Cerebellar cortex (tissue), 1 donor: ENCODE results near the gene BABAM2.
"Not testable (repeated sequence)": the region's sequence is repeated elsewhere in the genome, so short reads cannot be mapped to it uniquely, and the experiment has no call there.

Experiments used
- DNase-seq: peaks from one replicate; pipeline ENCODE4 v3.0.0-alpha.2; 2015; ENCODE audit warnings: low spot score

The BABAM2 gene

DNA sequence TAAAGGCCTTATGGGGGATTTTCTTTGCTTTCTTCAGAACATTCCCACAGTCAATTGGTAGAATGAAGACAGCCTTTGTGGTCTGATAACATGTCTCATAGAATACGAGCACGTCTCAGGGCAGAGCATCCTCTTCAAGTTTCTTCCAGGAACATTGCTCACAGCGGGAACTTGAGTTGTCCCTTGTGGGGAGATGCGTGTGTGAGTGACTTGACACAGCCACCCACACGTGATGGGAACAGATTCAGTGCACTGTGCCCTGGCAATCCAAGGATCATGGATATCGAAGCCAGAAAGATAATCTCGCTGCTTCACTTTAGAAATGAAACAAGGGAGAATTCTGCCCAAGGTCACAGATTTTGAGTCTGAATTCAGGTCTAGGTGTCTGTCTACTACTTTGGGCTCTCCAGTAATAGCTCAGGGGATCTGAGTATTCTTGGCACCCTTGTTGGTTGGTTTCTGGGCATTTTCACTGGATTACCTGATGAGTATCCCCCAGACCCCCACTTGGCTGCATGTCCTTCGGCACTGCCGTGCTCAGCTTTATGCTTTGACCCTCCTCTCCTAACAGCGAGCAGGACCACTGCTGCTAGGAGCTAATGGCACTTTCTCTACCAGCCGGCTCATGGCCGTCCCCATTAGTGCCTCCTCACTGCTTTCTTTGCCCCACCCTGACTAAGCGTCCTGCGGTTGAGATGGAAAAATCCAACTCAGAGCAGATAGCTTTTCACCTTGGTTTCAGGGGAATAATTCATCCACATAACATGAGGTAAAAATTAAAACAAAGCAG, 426.2 kb downstream of the BABAM2 start:
- DNase-seq: no peak

DNA sequence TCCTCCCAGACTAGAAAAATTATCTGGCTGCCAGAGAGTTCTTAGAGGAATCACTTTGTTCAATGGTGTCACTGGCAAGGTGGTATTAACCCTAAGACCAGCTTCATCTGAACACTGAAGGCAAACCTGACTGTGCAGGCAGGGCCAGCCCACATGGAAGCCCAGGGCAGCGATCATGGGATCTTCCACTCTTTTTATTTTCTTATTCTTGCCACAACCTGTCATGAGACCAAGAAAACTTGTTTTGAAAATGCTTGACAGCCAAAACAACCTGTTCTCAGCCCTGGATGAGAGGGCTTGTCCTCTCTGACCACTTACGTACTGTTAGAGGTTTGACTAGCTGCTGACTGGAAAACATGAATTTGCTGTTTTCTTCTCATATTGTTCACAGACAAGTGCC, 426.9 kb downstream of the BABAM2 start:
- no peak for DNase-seq

DNA sequence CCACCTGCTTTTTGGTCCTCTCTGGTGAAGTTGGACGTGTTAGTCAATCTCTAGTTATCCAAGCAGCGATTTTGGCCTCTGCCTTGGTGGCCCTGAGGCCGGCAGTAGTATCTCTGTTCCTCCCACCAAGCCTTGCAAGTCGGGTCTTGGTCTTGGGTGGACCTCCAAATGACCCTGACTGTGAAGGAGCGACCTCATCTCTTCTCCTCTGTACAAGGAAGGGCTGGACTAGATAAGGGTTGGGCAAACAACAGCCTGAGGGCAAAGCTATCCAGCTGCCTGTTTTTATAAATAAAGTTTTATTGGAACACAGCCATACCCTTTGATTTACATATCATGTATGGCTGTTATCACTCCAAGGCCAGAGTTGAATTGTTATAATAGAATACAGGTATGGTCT, 427.5 kb downstream of the BABAM2 start:
- DNase-seq: no peak

DNA sequence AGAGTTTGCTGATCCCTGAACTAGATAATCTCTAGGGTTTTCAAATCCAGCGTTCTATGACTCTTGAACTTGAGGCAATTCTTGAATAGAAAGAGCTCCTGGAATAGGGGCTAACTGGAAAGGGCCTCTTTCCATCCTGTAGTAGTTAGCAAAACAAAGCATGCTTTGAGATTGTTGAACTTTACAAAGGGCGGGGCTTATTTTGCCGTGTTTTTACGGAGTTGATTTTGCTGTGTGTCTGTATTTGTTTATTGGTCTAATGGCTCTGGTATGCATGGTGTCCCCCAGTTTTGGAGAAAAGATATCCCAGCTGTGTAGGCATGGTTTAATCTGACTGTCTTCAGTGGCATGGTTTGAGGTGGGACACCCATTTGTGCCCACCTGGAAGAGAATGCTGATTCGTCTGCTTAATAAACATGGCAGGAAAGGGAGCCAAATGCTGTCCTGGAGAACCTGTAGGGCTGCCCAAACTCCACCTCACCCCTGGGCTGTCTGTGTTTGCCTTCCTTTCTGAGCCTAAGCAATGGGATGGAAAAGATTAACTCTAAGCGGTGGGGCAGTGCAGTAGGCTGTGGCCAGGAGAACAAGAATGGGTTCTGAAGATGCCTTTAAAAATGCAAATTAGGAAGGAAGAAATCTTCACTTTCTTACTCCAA, 428.1 kb downstream of the BABAM2 start:
- DNase-seq: no peak

DNA sequence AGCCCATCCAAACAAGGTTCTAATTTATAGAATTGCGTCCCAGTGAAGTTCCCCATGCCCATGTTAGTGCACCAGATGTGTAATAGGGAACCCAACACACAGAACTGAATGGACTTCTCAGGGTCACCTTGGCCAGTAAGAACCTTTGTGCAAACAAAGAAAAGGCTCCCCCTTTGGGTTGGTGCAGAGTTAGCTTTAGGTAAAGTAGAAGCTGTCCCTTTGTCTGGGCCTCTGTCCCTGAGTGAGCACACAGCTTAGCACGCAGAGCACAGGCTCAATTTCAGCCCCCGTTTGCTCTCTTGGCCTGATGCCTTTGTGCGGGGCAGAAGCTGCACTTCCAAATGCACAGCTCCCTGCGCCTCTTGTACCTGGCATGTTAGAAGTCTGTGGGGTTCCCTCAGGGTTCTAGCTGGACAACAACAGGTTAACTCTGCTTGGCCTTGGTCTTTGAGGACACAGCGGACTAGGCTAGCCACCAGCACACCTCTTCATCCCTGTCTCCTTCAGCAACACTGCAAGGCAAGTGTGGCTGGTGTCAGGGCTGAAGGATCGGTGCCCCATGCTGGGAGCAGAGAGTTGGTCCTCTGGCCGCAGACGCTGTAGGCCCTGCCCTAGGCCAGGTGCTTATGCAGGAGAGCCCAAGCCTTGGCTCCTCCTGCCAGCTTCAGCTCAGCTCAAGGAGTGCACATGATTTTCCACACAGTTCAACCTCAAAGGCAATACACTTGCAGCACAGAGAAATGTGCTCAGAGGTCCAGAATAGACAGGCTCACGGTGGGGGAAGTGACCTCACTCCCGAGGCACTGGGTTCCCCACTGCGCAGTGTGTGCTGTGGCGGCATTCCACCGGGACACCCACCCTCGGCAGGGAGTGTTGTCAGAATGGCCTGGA, 428.8 kb downstream of the BABAM2 start:
- no peak for DNase-seq

DNA sequence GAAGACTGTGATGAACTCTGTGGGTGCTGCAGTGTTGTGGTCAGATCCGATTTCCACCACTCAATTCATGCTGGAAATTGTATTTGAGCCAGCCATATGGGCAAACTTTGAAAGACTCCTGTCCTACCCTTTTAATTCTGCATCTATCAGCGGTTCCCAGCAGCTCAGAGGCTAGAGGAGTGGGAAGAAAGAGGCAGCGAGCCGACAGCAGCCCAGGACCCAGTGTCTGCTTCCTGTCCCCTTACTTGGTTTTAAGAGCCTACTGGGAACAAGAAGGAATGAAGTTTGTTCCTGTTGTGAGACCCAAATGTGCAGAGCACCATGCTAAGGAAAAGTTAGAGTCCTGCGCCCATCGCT, 429.5 kb downstream of the BABAM2 start:
- no peak for DNase-seq

DNA sequence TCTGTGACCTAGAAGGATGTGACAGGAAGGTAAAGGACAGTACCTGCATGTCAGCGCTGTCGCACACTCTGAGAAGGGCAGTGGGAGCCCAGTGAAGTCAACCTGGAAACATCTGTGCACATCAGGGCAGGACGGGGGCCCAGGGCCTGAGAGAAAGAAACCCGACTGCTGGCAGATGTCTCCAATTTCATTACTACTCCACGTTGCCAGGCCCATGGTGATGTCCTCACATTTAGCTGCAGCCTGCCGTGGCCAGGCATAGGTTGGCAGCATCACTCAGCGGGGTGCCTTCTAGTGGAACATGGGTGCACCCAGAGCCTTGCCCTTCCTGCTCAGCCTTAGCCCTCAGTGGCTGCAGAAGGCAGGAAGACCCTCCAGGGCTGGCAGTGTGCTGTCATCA, 429.8 kb downstream of the BABAM2 start:
- DNase-seq: no peak

DNA sequence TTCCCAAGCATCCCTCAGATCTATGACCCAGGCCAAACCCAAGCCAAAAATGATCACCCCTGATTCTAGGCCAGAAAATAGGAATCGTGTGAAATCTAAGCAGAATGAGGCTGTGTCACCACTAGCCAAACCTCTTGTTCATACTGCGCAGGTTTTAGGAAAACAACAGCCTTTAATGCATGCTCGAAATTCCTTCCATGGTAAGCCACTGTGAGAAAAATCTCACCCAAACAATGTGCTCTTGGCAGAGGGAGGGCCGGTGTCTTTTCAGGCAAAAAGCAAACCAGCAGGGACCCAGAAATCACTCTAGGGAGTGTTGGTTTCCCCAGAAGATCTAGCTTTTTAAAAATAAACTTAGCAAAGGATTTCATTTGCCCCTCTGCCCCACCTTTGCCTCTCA, 430.9 kb downstream of the BABAM2 start:
- no peak for DNase-seq

DNA sequence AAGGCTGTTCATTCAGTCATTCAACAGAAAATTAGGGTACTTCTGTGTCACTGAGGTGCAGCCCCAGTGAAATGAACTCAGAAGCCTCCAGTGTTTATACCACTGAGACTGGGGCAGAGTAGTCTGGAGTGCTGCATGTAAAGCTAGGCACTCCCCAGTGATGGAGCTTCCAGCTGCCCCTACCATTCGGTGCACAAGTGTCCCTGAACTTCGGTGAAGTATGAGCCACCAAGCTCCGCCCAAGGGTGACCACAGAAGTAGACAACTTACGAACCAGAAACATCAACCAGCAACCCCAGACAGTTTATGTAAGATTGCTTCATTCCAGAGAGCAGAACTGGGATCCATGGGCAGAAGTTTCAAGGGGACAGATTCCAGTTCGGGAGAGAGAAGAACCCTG, 431.5 kb downstream of the BABAM2 start:
- no peak for DNase-seq

DNA sequence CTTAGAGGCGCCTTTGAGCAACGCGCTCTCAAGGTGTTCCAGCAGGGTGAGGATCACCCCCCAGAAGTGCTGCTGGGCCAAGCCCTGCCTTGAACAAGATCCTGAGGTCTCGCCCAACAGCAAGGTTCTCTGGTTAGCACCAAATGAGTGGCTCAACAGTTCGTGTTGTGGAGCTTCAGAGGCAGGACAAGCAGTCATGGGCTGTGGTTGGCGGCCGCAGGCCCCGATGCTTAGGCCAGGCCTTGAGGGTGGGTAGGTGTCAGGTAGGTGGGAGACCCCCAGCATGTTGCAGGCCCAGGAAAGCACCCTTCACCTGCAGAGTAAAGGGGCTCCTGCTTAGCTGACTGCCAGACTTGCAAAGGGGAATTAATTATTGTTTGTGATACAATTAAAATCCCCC, 431.9 kb downstream of the BABAM2 start:
- DNase-seq: no peak

DNA sequence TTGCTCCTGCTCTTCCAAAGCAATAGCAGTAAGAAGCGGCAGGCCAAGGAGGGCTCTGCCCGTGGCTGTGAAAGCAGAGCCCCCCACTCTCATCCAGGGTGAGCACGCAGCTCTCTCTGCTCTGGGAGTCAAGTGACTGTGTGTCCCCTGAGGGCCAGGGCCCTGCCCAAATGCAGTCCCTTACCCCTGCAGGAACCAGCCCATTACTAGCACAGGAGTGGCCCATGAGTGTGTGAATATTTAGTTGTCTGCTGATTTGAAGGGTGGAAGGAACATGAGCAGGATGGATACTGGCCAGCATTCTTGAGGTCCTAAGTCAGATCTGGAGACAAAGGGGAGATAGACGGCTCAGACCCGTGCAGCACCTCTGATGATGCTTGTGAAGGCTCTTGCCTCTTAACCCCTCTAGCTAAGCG, 432.5 kb downstream of the BABAM2 start:
- no peak for DNase-seq

DNA sequence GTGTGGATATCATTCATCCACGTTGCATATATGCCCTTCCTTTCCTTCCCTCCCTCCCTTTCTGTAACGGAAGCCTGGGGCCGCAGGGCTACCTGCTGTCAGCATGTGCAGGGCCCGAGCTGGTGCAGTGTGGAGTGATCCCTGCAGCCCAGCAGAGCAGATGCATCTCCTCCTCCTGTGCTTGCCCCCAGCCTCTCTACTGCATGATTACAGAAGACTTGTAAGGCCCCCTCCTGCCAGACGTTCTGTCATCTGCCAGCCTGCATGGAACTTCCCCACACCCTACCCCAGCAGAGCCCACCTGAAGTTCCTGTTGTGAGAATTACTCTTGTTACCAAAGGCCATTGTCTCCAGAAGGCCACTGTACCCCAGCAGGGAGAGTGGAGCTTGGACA, 434.6 kb downstream of the BABAM2 start:
- DNase-seq: no peak

DNA sequence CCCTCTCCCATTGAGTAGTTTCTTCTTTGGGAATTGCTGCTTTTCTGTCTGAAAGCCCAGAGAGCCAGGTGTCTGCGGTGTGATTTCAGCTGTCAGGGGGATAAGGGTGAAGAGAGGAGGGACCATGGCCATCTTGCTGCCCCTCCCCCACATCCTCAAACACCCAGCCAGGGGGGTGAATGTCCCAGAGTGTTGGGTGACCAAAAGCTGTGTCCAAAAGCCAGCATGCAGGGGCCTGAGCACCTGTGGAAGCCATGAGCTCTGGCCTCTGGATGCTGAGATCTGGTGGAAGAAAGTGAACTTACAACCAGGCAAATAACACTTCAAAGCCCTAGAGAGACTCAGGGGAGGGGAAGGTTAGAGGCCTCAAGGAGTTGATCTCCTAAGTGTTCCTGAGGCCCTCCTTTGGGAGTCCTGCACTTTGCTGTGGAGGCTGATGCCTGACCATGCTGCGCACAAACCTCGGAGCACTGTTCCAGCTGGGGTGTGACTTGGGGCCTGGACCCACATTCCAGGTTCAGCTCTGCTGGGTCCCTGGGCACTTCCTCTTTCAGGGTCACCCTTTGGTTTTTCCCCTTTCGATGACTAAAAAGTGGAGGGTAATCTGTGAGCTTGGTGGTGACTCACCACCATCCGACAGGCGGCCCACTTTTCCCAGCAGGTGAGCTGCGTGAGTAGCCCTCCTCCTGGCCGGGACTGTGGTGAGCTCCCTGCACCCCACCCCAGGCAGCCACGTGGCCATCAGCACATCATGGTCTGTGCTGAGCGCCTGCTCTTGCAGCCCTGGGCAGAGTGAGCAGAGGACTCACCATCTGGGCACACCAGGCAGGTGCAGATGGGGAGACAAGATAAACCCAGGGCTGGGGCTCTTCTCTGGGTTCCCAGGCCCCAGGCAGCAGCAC, 435.3 kb downstream of the BABAM2 start:
- DNase-seq: no peak

DNA sequence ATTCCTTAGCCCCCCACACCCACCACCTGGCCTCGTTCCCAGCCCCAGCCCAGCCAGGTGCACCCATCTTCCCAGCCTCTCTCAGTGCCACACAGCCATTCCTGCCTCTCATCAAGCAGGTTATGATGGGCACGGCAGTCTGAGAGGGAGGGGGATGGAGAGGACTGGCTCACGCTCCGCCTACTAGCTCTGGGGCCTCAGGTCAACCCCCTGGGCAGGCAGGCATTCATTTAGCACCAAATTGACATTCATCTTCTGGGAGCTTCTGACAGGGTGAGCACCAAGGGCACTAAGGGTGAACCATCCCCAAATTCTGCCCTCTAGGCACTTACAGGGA, 435.9 kb downstream of the BABAM2 start:
- DNase-seq: no peak

DNA sequence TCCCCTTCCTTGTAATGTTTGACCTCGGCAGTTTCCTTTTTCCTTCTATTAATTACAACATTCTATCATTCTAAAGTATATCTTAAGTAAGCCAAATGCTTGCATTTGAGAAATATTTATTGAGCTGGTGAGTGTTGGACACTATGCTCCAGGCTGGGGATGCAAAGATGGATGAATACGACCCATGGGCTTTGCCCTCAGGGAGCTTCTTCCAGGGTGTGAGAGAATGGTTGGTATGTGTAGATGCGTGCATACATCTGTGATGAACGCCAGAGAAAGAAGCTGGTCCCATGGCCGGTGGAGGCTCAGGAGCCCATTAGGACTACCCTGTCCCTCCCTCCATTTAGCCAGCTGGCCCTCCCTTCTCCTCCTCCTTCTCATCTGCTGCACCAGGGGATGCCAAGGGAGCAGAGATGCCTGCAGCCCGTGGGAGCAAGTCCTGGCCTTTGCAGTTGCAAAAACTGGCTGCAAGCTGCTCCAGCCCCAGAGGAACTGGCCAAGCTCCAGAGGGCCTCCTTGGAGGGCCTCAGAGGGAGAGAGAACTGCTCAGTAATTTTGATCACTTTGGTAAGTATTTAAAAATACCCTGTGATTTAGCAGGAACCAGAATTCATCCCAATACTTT, 436.5 kb downstream of the BABAM2 start:
- DNase-seq: no peak

DNA sequence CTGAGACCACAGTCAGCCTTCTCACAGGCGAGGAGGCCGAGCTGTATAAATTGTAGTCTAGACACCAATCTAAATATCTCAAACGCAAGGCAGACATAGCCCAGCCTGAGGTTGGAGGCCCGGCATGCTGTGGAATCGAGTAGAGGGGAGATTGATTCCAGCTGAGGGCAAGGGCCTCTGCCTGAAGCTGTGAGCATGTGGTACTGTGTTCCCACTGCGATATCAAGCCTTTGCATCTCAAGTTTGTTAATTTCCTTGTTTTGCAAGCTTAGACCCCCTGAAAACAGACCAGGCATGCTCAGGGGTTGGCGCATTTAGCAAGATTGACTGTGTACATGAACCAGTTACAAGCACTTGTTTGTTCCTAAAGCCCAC, 437.0 kb downstream of the BABAM2 start:
- DNase-seq: no peak

DNA sequence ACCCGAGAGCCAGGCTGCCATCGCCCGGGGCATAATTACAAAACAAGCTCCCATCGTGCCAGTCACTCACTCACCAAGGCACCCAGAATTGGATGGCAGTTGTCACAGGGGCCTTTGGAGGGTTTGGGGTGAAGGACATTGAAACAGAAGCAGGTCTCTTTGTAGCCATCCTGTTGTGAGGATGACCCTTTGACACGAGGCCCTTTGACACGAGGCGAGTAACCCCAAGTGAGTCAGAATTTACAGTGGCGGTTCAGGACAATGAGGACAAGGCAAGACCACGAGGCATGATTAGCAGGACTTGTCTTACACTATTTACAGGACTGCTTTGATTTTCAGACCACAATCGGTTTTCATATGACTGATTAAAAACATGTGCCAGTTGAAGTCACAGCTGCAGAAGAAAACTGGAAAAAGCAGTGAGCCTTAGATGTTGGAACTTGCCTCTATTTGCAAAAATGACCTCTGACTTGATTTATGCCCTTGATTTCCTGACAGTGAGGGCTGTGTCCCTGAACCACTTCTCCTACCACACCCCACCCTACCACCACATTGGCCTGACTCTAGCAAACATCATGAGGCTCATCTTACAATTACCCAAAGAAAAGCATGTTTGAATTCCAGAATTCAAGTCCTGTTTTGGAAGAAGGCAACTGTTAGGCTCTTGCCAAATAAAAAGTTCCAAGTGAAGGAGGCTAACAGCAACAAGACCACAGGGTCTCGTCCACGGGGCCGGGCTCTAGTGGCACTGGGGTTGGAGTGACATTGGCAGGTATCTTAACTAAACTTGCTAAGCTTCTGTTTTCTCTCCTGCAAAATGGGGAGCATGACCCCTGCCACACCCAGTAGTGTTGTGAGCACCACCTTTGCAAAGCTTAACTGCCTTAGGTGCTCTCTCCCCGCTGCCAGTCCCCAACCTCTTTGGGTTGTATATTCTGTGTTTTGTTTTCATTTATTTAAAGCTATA, 437.7 kb downstream of the BABAM2 start:
- no peak for DNase-seq

DNA sequence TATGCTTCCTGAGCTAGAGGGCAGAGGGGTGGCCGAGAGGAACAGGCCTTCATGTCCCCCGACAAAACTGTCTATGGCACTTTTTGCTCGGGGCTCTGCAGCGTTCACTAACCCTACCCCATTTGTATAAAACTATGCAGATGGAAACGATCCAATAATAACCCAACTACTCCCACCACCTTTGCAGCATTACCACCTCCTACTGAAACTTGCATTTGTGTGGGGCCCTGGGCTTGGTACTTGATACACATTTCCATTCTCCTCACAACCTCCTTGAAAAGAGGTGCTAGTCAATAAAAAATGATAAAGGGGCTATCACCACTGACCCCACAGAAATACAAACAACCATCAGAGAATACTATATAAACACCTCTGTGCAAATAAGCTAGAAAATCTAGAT, 438.7 kb downstream of the BABAM2 start:
- no peak for DNase-seq

DNA sequence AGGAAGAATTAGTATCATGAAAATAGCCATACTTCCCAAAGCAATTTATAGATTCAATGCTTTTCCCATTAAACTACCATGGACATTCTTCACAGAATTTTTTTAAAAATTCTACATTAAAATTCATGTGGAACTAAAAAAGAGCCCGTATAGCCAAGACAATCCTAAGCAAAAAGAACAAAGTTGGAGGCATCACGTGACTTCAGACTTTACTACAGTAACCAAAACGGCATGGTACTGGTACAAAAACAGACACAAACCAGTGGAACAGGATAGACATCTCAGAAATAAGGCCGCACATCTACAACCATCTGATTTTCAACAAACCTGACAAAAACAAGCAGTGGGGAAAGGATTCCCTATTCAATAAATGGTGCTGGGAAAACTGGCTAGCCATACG, 440.2 kb downstream of the BABAM2 start:
- not testable (repeated sequence) for DNase-seq

DNA sequence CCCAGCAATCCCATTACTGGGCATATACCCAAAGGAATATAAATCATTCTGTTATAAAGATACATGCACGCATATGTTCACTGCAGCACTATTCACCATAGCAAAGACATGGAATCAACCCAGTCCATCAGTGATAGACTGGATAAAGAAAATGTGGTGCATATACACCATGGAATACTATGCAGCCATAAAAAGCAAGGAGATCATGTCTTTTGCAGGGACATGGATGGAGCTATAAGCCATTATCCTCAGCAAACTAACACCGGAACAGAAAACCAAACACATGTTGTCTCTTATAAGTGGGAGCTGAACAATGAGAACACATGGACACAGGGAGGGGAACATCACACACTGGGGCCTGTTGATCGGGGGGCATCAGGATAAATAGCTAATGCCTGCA, 441.3 kb downstream of the BABAM2 start:
- DNase-seq: not testable (repeated sequence)
